Ammon's horn (tissue), 1 donor: ENCODE measurements around the gene POLN.
A peak's percentile ranks its signal among the peaks of the same experiment; 100 is the strongest.
"Not testable (repeated sequence)": the region's sequence is repeated elsewhere in the genome, so short reads cannot be mapped to it uniquely, and the experiment has no call there.

Source experiments
- DNase-seq: peaks from one replicate; pipeline ENCODE4 v3.0.0-alpha.2; 2016; ENCODE audit warnings: low spot score

The POLN gene

GRCh38 chr4:2220016-2220630 lies 21.8 kb downstream of the POLN start:
- DNase-seq = peak; percentile 86

DNA sequence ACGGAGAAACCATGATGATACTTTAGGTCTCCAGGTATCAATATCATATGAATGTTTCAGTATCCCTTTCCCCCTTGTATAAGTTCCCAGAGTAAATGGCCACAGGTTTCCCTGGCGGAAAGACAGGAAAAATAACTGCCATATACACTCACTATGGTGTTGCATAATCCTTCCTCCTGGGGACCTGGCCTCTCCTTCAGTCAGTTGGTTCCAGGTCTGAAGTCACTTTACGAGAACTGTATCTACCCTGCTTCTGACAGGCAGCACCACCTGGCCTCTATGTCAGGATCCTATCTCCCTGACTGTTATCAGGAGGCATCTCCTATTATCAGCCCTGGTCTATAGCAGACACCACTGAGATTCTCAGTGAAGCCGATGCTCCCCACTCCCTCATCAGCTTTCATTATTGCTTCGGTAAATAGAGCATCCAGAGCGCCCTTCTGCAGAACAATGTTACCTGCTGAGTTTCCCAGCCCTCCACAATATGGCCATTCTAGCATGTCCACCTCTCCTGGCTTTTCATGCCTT lies 22.6 kb downstream of the POLN start:
- no peak for DNase-seq

GRCh38 chr4:2218436-2218835 lies 23.5 kb downstream of the POLN start:
- DNase-seq = no peak

- no peak for DNase-seq
Measured at GRCh38 chr4:2217726-2218125, 24.2 kb downstream of the POLN start.

DNA sequence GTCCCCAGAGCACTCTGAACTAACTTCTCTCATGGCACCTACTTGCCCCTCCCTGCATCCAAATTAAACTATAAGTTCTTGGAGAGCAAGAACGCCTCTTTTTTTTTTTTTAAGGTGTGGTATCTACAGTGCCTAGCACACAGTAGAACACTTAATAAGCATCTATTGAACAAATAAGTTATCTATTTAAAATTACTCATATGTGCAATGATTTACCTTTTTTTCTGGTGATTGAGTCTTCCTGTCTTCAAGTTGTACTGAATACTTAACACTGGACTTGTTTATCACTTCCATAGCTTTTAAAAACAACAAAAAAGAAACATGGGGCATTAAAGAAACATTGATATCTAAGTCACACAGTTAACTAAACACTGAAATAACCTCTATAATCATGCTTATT lies 29.1 kb downstream of the POLN start:
- DNase-seq = no peak

DNA sequence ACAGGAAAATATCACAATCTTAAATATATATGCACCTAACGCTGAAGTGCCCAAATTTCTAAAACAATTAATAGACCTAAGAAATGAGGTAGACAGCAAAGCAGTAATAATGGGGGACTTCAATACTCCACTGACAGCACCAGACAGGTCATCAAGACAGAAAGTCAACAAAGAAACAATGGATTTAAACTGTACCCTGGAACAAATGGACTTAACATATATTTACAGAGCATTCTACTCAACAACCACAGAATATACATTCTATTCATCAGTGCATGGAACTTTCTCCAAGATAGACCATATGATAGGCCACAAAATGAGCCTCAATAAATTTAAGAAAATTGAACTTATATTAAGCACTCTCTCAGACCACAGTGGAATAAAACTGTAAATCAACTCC lies 39.1 kb downstream of the POLN start:
- DNase-seq = not testable (repeated sequence)

GRCh38 chr4:2194496-2194895 lies 47.4 kb downstream of the POLN start:
- DNase-seq = no peak

GRCh38 chr4:2193326-2193725 lies 48.6 kb downstream of the POLN start:
- DNase-seq = no peak

DNA sequence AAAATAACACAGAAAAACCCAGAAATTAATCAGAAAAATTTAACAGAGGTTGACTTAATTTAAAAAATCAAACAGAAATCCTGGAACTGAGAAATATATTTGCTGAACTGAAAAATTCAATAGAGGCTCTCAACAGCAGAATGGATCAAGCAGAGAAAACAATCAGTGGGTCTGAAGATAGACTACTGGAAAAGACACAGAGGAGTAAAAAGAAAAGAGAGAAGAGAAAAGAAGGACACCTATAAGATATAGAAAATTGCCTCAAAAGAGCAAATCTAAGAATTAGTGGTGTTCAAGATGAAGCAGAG lies 55.1 kb downstream of the POLN start:
- DNase-seq = no peak

- no peak for DNase-seq
Measured at GRCh38 chr4:2186133-2186864, 55.6 kb downstream of the POLN start.

GRCh38 chr4:2183394-2183793 lies 58.5 kb downstream of the POLN start:
- DNase-seq = no peak

DNA sequence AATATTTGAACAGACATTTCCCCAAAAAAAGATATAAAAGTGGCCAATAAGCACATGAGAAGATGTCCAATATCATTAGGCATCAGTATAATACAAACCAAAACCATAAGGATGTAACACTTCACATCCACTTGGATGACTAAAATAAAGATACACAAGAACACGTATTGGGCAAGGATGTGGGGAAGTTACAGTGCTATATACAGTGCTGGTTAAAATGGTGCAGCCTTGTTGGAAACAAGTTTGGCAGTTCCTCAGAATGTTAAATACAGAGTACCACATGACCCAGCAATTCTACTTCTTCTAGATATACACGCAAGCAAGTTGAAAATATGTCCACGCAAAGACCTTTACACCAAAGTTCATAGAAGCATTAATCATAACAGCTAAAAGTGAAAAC lies 58.9 kb downstream of the POLN start:
- no peak for DNase-seq

GRCh38 chr4:2180410-2180809 lies 61.5 kb downstream of the POLN start:
- DNase-seq = no peak

DNA sequence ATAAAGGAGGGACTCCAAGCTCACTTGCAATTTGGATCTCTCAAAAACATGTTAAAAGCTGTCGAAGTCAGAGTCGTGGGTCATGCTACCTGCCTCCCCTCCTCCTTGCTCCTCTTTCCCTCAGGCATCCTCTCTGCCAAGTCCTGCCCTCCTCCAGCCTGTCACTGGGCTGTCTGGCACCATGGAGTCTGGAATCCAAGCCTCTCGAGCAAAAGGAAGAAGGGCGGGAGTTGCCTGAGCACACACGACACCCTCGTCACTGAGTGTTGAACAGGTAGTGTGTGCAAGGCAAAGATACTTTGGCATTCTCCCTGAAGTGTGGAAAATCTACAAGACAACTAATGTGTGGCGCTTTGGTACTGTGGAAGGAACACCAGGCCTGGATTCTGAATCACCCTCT lies 62.2 kb downstream of the POLN start:
- no peak for DNase-seq

DNA sequence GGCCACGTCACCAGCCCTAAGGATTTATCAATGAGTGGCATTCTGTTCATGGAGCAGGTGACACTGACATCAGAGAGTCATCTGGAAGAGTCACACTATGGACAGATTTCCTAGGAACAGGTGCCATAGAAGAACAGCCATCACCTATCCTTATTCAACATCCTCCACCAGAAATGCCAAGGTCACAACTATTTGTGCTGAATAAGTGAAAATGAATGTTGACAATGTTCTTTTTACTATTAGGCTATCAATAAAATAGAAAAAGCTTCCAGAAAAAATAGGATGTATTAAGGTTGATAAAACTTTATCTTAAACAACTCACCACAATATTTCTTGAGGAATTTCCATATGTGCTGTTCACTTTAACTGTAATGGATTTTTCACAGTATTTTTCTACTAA lies 62.9 kb downstream of the POLN start:
- no peak for DNase-seq

DNA sequence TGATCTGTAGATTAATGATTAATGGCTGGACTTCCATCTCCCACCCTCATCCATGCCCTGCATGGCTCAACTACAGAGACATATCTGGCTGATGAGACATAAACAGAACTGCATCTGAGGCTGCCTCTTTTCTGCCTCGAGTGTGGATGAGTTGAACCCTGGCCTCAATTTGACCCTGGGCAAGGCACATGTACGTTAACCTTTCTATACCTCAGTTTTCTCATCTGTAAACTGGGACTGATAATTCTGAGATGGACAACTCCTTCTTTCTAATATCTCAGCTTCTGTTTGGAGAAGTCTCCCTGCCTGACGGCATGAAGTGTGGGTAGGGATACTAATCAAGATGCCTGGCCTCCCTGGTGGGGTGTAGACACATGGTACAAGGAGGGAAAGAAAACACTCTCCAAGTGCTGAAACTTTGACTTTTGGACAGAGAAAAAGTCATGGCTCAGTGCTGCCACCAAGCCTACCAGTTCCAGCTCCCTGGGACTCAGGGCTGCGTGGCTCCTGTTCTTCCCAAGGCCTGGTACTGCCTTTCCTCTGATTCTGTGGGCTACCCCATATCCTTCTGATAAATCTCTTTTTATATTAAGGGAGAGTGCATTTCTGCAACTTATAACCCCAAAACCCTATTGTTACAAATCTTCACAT lies 64.4 kb downstream of the POLN start:
- DNase-seq = no peak

DNA sequence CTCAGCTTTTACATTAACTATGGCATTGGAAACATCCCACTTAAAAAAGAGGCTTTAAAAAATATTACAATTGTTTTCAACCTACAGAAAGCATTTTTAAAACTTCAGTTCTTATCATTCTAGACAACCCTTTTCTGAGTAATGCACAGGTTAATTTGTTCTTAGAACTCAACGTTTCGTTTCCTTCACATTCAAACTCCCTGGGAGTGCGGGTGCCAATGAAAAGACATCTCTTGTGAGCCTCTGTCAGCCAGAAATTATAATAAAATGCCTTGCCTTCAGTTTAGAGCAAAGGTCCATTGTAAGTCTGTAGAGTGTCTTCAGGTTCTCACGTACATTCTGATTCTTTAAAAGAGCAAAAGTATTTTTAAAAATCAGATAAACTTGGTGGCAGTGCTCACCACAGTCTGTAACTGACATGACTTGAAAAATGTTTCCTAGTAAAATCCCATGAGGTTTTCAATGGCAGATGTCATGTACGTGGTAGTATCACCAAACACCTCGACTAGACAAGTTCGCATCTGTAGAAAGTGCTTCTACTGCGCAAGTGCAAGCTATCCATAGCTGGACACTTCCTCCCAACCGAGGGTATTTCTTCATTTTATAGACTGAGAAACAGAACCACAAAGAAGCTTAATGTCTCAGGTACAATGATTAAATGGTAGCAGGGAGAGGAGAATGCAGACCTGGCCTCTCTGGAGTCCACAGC lies 65.8 kb downstream of the POLN start:
- DNase-seq = no peak

DNA sequence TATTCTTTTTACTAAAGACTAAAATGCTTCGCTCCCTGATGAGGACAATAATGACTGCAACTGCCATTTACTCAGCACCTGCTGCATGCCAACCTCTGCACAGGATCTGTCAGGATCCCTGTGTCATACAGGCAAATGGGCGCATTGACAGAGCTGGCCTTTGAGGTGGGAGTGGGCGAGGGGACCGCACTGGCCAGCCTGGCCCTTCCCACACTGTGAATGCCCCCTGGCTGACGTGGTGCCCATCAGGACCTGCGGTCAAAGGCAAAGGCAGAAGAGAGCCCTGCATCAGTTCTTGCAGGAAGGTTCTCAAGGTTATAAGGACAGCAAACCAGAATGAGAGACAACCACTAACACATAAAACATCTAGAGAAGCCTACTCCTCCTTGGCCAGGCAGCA lies 67.9 kb downstream of the POLN start:
- DNase-seq = no peak

GRCh38 chr4:2172627-2173231 lies 69.2 kb downstream of the POLN start:
- DNase-seq = no peak

DNA sequence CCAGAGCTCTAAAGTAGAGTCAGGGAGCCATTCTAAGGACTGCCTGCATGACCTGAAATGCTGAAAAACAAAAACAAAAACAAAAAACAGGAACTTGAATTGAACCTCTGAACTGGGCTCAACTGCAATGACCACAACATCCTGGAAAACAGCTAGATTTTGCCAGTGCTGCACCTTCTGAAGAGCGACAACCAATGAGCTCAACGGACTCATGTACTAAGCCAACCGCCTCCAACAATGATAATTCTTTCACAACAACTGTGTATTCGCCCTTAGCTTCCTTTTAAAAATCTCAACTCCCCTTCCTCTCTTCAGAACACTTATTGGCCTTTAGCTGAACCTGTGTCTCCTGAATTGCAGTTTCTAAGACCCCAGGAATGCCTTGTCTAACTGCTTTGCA lies 69.8 kb downstream of the POLN start:
- DNase-seq = peak; percentile 39

- no peak for DNase-seq
Measured at GRCh38 chr4:2168469-2169319, 73.2 kb downstream of the POLN start.
